HepG2 (cell line): ENCODE data around the gene SHISA5. TPM values are rescaled to one million over a fixed set of nuclear protein-coding genes. Genes with fewer than 3 reads are reported as not detected.

Source experiments
- ATAC-seq: fragments of 200-7000 bp; cut with Tn5 transposase; 3 replicates; pipeline ENCODE4 v1.9.1; 2020; ENCODE audit warnings: mild to moderate bottlenecking, moderate library complexity
- BruUV-seq: library from RNA; stranded (reverse); fragments of 400-500 nt; replicated peaks from 2 replicates; lab custom pipeline; 2021; lab: Mats Ljungman, UMichigan
- CTCF ChIA-PET: fragments of 300-600 bp; formaldehyde crosslinking; extraction: SDS; loops from one replicate; lab custom pipeline; 2021; ENCODE audit warnings: low total read pairs, inconsistent platforms, low intra/inter-chr PET ratio; lab: Yijun Ruan, JAX
- POLR2A ChIA-PET: fragments of 350-600 bp; sonication (Branson Sonifier 250); formaldehyde crosslinking; loops from one replicate; lab custom pipeline; 2020; ENCODE audit warnings: antibody characterized with exemption, inconsistent platforms; lab: Yijun Ruan, JAX
- DNase-seq: peaks from one replicate; pipeline ENCODE4 v3.0.0-alpha.2; 2015; ENCODE audit warnings: low spot score
- FAIRE-seq: peaks from 3 replicates; lab custom pipeline; 2011; peaks lifted over from hg19 to GRCh38; lab: Jason Lieb, UNC
- H2AFZ ChIP-seq: one replicate; pipeline ENCODE4 v1.6.1; 2011; ENCODE audit warnings: low read length, inconsistent platforms
- H3K27ac ChIP-seq: fragments of 300-600 bp; 3 replicates; pipeline ENCODE4 v1.8.0; 2011; ENCODE audit warnings: mixed run types, mild to moderate bottlenecking, mixed read lengths, low read length, inconsistent platforms; ENCODE audit not compliant: insufficient read depth; ENCODE audit errors: extremely low read length
- H3K27me3 ChIP-seq, 2 experiments: fragments of 200-600 bp in 1 of 2; 2 replicates in 1 of 2; 3 replicates in 1 of 2; pipeline versions ENCODE4 v1.6.0 to v1.8.0; 2011; ENCODE audit warnings: low read length in 2 of 2, mild to moderate bottlenecking in 2 of 2, moderate library complexity in 2 of 2, inconsistent platforms in 1 of 2; ENCODE audit not compliant: insufficient read depth in 2 of 2, control insufficient read depth in 1 of 2
- H3K36me3 ChIP-seq, 2 experiments: fragments of 200-600 bp in 1 of 2; replicated peaks in 1 of 2; 2 replicates in 1 of 2; 3 replicates in 1 of 2; pipeline versions ENCODE4 v1.5.1 to v1.8.0; 2011; ENCODE audit warnings: low read length in 2 of 2, inconsistent platforms in 1 of 2; ENCODE audit not compliant: insufficient read depth in 2 of 2, control insufficient read depth in 1 of 2
- H3K4me1 ChIP-seq: 2 replicates; pipeline ENCODE4 v1.5.1; 2012; ENCODE audit warnings: low read length, inconsistent platforms; ENCODE audit not compliant: insufficient read depth
- H3K4me2 ChIP-seq: 2 replicates; pipeline ENCODE4 v1.6.0; 2011; ENCODE audit warnings: low read depth, low read length, inconsistent platforms
- H3K4me3 ChIP-seq, 3 experiments: fragments of 200-600 bp in 1 of 3; sonication (generic), shearing (Covaris generic) in 1 of 3; replicated peaks in 1 of 3; 2 replicates each; pipeline ENCODE4 v1.5.1; 2011 to 2016; ENCODE audit warnings: low read length in 3 of 3, inconsistent platforms in 2 of 3, low read depth in 2 of 3, mild to moderate bottlenecking in 2 of 3, control low read depth in 1 of 3, mixed read lengths in 1 of 3; ENCODE audit not compliant: insufficient read depth in 1 of 3
- H3K79me2 ChIP-seq: one replicate; pipeline ENCODE4 v1.6.1; 2011; ENCODE audit warnings: low read length, inconsistent platforms; ENCODE audit not compliant: insufficient read depth
- H3K9ac ChIP-seq: 2 replicates; pipeline ENCODE4 v1.6.0; 2011; ENCODE audit warnings: mild to moderate bottlenecking, low read depth, low read length, inconsistent platforms; ENCODE audit not compliant: insufficient read depth
- H3K9me3 ChIP-seq: 2 replicates; pipeline ENCODE4 v1.5.1; 2012; ENCODE audit warnings: mild to moderate bottlenecking, low read length
- H4K20me1 ChIP-seq: 2 replicates; pipeline ENCODE4 v1.6.0; 2011; ENCODE audit warnings: inconsistent platforms, mild to moderate bottlenecking, low read length, moderate library complexity; ENCODE audit not compliant: insufficient read depth
- HNRNPL ChIP-seq: fragments of 200-400 bp; formaldehyde crosslinking; IDR thresholded peaks from 2 replicates; pipeline ENCODE4 v1.6.1; 2017; ENCODE audit warnings: mild to moderate bottlenecking, low read depth, low read length
- IKZF1 ChIP-seq: fragments of 450-650 bp; IDR thresholded peaks from 2 replicates; pipeline ENCODE4 v1.7.1; 2016
- NFE2 ChIP-seq: sonication (generic); formaldehyde crosslinking; IDR thresholded peaks from 2 replicates; pipeline ENCODE4 v1.4.0; 2020; ENCODE audit warnings: missing genetic modification reagents
- NR2F6 ChIP-seq, 2 experiments: IDR thresholded peaks; 2 replicates each; pipeline ENCODE4 v1.6.1; 2016; ENCODE audit warnings: antibody characterized with exemption in 1 of 2, mild to moderate bottlenecking in 1 of 2
- RXRB ChIP-seq: IDR thresholded peaks from 2 replicates; pipeline ENCODE4 v1.6.1; 2016; ENCODE audit warnings: borderline replicate concordance, missing genetic modification reagents, missing compliant biosample characterization
- ZNF382 ChIP-seq: sonication (generic); formaldehyde crosslinking; IDR thresholded peaks from 2 replicates; pipeline ENCODE4 v1.5.0; 2020; ENCODE audit warnings: missing genetic modification reagents, mild to moderate bottlenecking, borderline replicate concordance
- ZNF652 ChIP-seq: IDR thresholded peaks from 2 replicates; pipeline ENCODE4 v1.6.1; 2016; ENCODE audit warnings: low read depth, borderline replicate concordance
- WGBS: methylation state at CpG from one replicate; pipeline ENCODE4 v1.1.6; 2017; ENCODE audit warnings: low lambda C conversion rate; 5-methylcytosine and 5-hydroxymethylcytosine counted together
- in situ Hi-C: cut with HindIII; loops from 2 replicates; pipeline ENCODE4 v1.10.0; 2017; ENCODE audit warnings: low pct_unique_long_range_greater_than_20kb; ENCODE audit not compliant: extremely low pct_ligation_motif_present
- intact Hi-C: fragments of 100-400 bp; cut with micrococcal nuclease; formaldehyde crosslinking; loops from one replicate; pipeline ENCODE4 v1.10.0; 2022; ENCODE audit not compliant: unreplicated experiment
- polyA plus RNA-seq, 8 experiments: library from polyadenylated mRNA; depleted of rRNA in 3 of 8; stranded (reverse) in 7 of 8; unstranded in 1 of 8; fragments of >200 nt; fragmentation: Illumina TruSeq in 4 of 8; extraction: Trizol in 4 of 8; gene quantifications; 2 replicates each; pipeline versions ENCODE4 v1.2.1 to v1.2.3, GENCODE V29; 2011 to 2016; ENCODE audit warnings: low read depth in 4 of 8, missing spikeins in 1 of 8, mixed read lengths in 1 of 8; ENCODE audit not compliant: insufficient read depth in 1 of 8
- total RNA-seq, 5 experiments: library from RNA; depleted of rRNA; stranded (reverse); fragments of >200 nt; fragmentation: Illumina TruSeq; extraction: Trizol; gene quantifications; 2 replicates each; pipeline ENCODE4 v1.2.3, GENCODE V29; 2016; ENCODE audit warnings: low read depth in 1 of 5
- TF ChIP-seq, protein P1 (sequence below): sonication (generic); formaldehyde crosslinking; IDR thresholded peaks from 2 replicates; pipeline ENCODE4 v1.4.0; 2020; ENCODE audit warnings: missing genetic modification reagents
- TF ChIP-seq, protein P2 (sequence below): sonication (generic); formaldehyde crosslinking; IDR thresholded peaks from 2 replicates; pipeline ENCODE4 v1.5.1; 2020; ENCODE audit warnings: mild to moderate bottlenecking, missing genetic modification reagents, moderate library complexity

SHISA5 gene
- total and polyA plus RNA-seq, 2 of the 13 experiments (the other 11 are each of a cell fraction or from before 2014, with no cell fraction given) = 75.8 to 91.4 TPM

- CTCF ChIA-PET = no interaction called here
- WGBS = no CpG with 5 or more reads among the region's 1 CpG
Measured at GRCh38 chr3:48470286-48470685, 33.7 kb downstream of the SHISA5 start.

More at GRCh38 chr3:48470286-48470685, 33.7 kb downstream of the SHISA5 start:
- intact Hi-C loops = no loop called here
- Histone ChIP-seq H3K4me1 (peaks cover 75% of the 10 kb centered on the region), H3K4me2 (0 out of 2 replicates have a peak overlapping the region, but pooled peaks have one; percentile 18), H3K27ac (peak overlapping the region; percentile 54), H3K79me2 (peaks cover 4% of the 10 kb centered on the region), H3K9ac (no peak overlapping the region), H3K36me3 (peaks cover 3 to 10% of the 10 kb centered on the region in 2 experiments; a peak in 3 of 5 replicates), H3K4me3 (no peak overlapping the region), H4K20me1 (no peaks in the 10 kb centered on the region), H3K9me3 (no peaks in the 10 kb centered on the region), H2AFZ (no peak overlapping the region), H3K27me3 (no peaks in the 10 kb centered on the region; a peak in 1 of 5 replicates)
- POLR2A ChIA-PET = interaction anchor here (1.2 to 1.7 kb wide), 5 partner anchors 19 to 87 kb away, joined by 3 to 5 read pairs (median 4); partner anchors contain the start of genes ATRIP, CCDC51, PFKFB4 and TMA7
- BruUV-seq = no TSS peak
- ATAC-seq (no peak), FAIRE-seq (no peak), DNase-seq (no peak)
- in situ Hi-C loops = no loop called here
- TF ChIP-seq NR2F6 (IDR thresholded peaks at IDR 0.05) = peak; percentile 31; the same call in 1 of the 2 replicates
- TF ChIP-seq NR2F6 (CRISPR knock-in tag; IDR thresholded peaks at IDR 0.05) = no peak
- TF ChIP-seq IKZF1 = no peak
- TF ChIP-seq, protein P1, sequence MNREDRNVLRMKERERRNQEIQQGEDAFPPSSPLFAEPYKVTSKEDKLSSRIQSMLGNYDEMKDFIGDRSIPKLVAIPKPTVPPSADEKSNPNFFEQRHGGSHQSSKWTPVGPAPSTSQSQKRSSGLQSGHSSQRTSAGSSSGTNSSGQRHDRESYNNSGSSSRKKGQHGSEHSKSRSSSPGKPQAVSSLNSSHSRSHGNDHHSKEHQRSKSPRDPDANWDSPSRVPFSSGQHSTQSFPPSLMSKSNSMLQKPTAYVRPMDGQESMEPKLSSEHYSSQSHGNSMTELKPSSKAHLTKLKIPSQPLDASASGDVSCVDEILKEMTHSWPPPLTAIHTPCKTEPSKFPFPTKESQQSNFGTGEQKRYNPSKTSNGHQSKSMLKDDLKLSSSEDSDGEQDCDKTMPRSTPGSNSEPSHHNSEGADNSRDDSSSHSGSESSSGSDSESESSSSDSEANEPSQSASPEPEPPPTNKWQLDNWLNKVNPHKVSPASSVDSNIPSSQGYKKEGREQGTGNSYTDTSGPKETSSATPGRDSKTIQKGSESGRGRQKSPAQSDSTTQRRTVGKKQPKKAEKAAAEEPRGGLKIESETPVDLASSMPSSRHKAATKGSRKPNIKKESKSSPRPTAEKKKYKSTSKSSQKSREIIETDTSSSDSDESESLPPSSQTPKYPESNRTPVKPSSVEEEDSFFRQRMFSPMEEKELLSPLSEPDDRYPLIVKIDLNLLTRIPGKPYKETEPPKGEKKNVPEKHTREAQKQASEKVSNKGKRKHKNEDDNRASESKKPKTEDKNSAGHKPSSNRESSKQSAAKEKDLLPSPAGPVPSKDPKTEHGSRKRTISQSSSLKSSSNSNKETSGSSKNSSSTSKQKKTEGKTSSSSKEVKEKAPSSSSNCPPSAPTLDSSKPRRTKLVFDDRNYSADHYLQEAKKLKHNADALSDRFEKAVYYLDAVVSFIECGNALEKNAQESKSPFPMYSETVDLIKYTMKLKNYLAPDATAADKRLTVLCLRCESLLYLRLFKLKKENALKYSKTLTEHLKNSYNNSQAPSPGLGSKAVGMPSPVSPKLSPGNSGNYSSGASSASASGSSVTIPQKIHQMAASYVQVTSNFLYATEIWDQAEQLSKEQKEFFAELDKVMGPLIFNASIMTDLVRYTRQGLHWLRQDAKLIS (CRISPR knock-in tag) = no peak
- TF ChIP-seq, protein P2, sequence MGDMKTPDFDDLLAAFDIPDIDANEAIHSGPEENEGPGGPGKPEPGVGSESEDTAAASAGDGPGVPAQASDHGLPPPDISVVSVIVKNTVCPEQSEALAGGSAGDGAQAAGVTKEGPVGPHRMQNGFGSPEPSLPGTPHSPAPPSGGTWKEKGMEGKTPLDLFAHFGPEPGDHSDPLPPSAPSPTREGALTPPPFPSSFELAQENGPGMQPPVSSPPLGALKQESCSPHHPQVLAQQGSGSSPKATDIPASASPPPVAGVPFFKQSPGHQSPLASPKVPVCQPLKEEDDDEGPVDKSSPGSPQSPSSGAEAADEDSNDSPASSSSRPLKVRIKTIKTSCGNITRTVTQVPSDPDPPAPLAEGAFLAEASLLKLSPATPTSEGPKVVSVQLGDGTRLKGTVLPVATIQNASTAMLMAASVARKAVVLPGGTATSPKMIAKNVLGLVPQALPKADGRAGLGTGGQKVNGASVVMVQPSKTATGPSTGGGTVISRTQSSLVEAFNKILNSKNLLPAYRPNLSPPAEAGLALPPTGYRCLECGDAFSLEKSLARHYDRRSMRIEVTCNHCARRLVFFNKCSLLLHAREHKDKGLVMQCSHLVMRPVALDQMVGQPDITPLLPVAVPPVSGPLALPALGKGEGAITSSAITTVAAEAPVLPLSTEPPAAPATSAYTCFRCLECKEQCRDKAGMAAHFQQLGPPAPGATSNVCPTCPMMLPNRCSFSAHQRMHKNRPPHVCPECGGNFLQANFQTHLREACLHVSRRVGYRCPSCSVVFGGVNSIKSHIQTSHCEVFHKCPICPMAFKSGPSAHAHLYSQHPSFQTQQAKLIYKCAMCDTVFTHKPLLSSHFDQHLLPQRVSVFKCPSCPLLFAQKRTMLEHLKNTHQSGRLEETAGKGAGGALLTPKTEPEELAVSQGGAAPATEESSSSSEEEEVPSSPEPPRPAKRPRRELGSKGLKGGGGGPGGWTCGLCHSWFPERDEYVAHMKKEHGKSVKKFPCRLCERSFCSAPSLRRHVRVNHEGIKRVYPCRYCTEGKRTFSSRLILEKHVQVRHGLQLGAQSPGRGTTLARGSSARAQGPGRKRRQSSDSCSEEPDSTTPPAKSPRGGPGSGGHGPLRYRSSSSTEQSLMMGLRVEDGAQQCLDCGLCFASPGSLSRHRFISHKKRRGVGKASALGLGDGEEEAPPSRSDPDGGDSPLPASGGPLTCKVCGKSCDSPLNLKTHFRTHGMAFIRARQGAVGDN (CRISPR knock-in tag) = peak; percentile 44; the same call in 1 of the 2 replicates
- TF ChIP-seq NFE2 (CRISPR knock-in tag) = no peak
- no peak for TF ChIP-seq ZNF382 (CRISPR knock-in tag)
- TF ChIP-seq RXRB (CRISPR knock-in tag) = no peak
- TF ChIP-seq HNRNPL = peak; percentile 91
- TF ChIP-seq ZNF652 = no peak
